ENCODE results near the gene DLX5.

- TF ChIP-seq FOXP1 (CRISPR knock-in tag; IDR thresholded peaks at IDR 0.05) (no peak), RHOXF2B (CRISPR knock-in tag; conservative IDR thresholded peaks at IDR 0.05) (no peak), ZNF507 (tag; conservative IDR thresholded peaks at IDR 0.05) (no peak)
Measured at GRCh38 chr7:96979551-96980276, 44.9 kb downstream of the DLX5 start.

Measured in K562 (cell line).